ENCODE measurements around the gene FRMD1.

The FRMD1 gene

GRCh38 chr6:168110437-168110836, 31.4 kb upstream of the FRMD1 start:
- no peak for DNase-seq

GRCh38 chr6:168109171-168109570, 30.2 kb upstream of the FRMD1 start:
- no peak for DNase-seq

GRCh38 chr6:168107191-168107983, 28.4 kb upstream of the FRMD1 start:
- DNase-seq, result no peak

- DNase-seq, result no peak
Observed at GRCh38 chr6:168106633-168107005, 27.6 kb upstream of the FRMD1 start.

GRCh38 chr6:168105813-168106632, 27.0 kb upstream of the FRMD1 start:
- no peak for DNase-seq

- no peak for DNase-seq
Observed at GRCh38 chr6:168104636-168105035, 25.6 kb upstream of the FRMD1 start.

GRCh38 chr6:168103050-168103830, 24.2 kb upstream of the FRMD1 start:
- DNase-seq, result no peak

GRCh38 chr6:168102315-168102985, 23.4 kb upstream of the FRMD1 start:
- no peak for DNase-seq

GRCh38 chr6:168101590-168102314, 22.7 kb upstream of the FRMD1 start:
- no peak for DNase-seq

GRCh38 chr6:168100803-168101589, 22.0 kb upstream of the FRMD1 start:
- DNase-seq, result no peak

- DNase-seq, result no peak
Observed at GRCh38 chr6:168100011-168100802, 21.2 kb upstream of the FRMD1 start.

- DNase-seq, result no peak
Observed at GRCh38 chr6:168099201-168100010, 20.4 kb upstream of the FRMD1 start.

GRCh38 chr6:168098431-168098861, 19.4 kb upstream of the FRMD1 start:
- DNase-seq, result no peak

- no peak for DNase-seq
Observed at GRCh38 chr6:168097621-168098430, 18.8 kb upstream of the FRMD1 start.

GRCh38 chr6:168097221-168097620, 18.2 kb upstream of the FRMD1 start:
- DNase-seq, result no peak

GRCh38 chr6:168096271-168096764, 17.3 kb upstream of the FRMD1 start:
- DNase-seq, result no peak

GRCh38 chr6:168095716-168096250, 16.8 kb upstream of the FRMD1 start:
- DNase-seq, result no peak

GRCh38 chr6:168095171-168095691, 16.2 kb upstream of the FRMD1 start:
- no peak for DNase-seq
